GM18909 (cell line): ENCODE measurements around the gene IQGAP3.
"Not testable (repeated sequence)": the region's sequence is repeated elsewhere in the genome, so short reads cannot be mapped to it uniquely, and the experiment has no call there.

ENCODE experiments used
- ATAC-seq: cut with Tn5 transposase; IDR thresholded peaks from one replicate; pipeline ENCODE4 v1.9.1; 2021; ENCODE audit warnings: mild to moderate bottlenecking; ENCODE audit not compliant: unreplicated experiment, poor library complexity

The IQGAP3 gene

DNA sequence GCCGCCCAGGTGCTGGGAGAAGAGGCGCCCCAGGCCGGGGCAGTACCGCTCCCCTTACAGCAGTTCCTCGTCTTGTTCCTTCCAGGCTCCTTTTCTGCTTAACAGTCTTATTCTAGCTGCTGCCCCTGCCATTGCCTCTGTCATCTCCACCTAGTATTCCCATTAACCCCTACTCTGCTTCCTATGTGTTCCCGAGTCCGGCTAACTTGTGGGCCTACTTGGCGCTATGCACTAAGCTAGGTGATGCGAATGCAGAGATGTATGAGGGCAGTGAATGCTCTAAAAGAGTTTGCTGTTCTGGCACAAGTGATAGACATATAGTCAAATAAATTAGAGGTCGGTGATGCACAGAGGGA lies 276 bp upstream of the IQGAP3 start:
- ATAC-seq = no peak

DNA sequence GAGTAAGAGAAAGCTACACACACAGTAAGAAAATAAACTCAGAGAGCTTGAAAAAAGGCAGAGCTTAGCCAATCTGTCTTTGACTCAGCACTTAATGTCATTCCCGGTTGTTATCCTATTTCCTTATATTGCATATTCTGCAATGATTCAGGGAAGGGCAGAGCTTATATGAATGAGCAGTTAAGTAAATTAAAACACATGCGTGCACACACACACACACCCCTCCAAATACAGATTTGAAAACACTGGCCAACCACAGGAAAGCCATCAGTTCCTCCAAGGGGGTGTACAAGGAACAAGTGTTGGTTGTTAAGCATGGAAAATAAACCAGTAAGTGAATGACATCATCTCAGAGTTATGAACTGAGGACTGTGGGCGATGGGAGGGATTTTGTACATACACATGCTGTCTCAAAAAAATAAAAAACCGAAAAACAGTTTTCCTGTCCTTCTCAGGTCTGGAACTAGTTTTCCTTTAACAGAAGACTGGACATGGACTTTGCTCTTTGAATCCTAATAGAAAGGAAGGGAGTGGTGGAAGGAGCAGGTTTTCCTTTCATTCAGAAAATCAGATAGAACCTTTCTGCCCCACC lies 1.0 kb downstream of the IQGAP3 start:
- ATAC-seq = no peak

DNA sequence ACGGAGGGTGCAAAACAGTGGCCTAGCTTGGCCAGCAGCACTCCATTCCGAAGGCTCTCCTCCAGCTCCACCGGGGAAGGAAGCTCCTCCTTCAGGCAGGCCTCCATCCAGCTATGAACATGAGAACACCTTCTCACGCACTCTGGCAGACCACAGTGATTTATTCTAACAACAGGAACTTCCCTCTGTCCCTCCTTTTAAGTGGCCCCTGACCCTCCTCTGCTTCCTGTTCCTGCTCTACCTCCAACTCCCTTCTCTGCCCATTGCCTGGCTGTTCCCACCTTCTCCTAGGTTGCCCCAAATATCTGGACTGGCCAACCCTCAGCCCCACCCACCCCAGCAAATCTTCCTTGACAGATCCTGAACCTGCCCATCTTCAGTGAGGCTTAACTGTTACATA lies 5.9 kb downstream of the IQGAP3 start:
- ATAC-seq = no peak

DNA sequence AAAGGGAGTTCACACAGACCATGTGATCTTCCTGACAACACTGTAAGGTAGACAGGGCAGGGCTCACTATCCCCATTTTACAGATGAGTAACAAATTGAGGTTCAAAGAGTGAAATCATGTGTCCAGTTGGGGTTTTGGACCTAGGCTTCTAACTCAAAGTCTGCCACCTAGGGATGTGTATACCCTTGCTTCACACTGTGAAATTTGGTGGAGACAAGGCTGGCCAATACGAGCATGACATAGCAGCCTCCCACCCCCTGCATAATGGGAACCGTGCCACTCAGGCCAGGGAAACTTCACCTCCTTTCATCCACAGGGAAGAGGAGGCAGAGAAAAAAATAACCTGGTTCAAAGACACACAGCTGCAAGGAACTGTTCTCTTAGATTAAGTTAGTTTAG lies 6.8 kb downstream of the IQGAP3 start:
- no peak for ATAC-seq

DNA sequence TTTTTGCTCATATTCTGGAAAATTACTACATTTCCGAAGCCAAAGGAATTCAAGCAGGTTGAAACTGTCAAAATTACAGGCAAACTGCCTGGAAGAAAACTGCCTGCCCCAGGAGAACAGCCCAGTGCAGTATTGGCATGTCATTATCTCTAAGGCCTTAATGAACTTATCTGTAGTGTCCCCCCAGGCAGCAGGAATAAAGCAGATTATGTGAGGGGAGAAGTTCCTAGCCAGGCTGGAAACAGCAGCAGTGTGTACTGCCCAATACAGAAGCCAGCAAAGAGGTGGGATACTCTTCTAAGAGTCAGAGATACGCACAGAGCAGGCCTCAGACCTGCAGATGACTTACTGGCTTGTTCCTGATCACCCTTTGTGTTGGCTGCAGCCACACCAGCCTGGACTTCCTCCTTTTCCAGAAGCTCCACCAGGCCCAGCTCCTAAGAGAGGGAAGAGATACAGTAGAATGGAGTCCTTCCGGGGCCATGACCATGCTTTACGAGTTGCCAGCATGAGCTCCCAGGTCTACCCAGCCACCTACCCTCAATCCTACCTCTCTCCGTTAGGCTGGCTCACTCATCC lies 11.7 kb downstream of the IQGAP3 start:
- ATAC-seq = no peak

DNA sequence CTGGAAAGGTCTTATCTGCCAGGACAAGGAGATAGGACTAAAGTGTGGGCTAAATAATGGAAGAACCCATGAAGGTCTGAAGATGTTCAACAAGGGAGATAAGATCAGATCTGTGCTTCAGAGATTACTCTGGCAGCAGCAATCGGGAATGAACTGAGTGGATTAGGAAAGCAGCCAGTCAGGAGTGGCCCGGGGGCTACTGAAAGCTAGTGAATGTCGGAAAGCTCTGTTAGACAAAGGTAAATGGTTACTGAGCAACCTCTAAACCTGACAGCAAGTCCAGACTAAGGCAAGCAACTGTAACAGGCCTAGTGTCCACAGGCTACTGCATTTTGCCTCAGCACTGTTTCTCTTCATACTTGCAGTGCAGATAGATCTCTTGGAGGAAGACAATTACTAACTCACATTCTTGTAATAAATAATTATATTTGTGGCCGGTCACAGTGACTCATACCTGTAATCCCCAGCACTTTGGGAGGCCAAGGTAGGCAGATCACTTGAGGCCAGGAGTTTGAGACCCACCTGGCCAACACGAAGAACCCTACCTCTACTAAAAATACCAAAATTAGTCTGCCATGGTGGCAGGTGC lies 12.5 kb downstream of the IQGAP3 start:
- no peak for ATAC-seq

DNA sequence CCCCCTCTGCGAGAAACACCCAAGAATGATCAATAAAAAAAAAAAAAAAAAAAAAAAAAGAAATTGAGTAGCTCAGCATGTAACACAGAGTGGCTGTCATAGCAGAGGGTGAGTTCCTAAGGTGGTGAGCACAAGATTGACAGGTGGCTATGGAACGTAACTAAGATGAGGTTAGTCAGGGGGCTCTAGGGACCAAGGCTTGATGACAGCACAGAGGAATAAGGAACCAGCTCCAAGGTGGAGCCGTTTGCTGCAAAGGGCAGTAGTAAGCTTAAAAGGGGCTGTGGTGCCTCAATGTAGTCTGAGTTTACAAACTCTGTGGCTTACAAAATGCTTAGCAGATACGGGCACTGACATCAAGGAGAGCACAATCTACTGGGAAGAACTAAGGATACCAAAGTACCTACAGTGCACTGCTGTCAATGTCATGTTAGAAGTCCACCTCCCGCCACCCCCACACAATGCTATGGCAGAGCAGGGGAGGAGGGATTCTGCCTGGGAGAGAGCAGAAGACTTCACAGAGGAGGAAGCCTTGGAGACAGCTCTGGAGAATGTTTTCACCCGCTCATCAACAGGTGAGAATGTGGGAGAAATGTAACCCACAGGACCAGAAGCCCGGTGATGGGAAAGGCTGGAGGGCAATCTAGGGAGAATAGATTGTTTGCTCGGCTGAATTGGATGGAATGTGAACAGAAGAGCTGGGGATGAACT lies 13.1 kb downstream of the IQGAP3 start:
- ATAC-seq = no peak

DNA sequence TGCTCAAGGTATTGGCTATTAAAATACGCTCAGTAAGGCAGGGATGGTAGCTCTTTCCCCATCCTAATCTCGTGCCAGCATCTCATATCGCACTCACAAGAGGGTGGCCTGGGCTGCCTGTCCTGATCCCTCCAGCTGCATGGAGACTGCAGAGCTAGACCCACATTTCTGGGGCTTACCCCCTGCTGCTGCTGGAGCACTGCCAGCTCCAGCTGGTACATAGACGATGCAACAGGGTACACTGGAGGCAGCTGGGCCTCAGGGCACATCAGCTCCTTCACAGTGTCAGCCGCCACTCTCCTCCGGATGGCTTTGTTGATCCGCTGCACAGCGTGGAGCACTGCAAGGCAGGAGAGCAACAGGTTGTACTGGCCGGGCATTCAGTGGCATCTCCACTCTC lies 16.0 kb downstream of the IQGAP3 start:
- no peak for ATAC-seq

DNA sequence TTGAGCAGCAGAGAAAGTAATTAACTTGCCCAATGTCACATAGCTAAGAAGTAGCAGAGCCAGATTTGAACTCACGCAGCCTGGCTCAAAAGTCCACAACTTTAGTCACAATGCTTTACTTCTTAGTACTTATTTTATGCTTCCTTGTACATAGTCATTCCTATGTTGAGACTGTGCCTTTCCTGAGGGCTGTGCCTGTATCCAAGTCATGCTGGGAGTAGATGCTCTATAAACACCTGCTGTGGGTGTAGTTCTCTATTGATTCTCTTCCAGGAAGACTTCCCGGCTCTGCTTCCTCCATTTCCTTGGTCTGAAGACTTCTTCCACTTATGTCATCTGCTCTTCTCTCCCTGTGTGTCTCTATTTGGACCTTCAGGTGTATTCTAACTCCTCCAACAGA lies 16.6 kb downstream of the IQGAP3 start:
- no peak for ATAC-seq

DNA sequence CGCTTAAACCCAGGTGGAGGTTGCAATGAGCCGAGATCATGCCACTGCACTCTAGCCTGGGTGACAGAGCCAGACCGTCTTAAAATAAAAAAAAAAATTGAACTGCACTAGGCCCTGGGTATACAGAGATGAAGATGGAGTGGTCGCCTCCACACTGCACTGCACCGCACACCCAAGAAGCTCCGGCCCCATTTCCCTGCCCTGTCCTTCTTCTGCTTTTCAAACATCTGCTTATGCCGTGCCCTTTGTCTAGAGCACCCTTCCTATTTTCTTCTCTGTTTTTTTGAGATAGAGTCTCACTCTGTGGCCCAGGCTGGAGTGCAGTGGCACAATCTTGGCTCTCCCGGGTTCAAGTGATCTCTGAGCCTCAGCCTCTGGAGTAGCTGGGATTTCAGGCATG lies 17.4 kb downstream of the IQGAP3 start:
- no peak for ATAC-seq

DNA sequence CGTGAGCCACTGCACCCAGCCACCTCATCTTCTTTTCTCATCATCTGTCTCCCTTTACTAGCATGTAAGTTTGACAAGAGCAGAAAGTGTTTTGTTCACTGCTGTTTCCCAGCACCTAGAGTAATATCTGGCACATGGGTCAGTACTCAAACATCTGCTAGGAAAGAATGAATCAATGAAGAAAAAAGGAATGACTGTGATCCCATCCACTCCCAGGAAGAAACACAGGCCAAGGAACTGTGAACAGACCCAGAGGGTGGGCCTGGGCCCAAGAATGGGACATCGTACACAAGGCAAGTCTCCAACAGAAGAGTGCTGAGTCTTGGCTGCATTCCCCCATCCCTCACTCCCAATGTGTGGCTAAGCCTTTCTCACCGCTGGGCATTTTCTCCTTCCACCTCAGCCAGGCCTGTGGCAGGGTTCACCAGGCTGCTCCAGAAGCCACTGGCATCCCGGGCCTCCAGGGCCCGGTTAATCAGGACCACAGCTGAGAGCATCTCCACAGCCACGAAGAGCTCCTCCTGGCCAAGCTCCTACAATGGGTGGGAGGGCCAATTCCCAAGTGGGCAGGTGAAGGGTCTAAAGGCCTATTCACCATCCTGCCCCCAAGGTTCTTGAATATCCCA lies 18.4 kb downstream of the IQGAP3 start:
- ATAC-seq = no peak

DNA sequence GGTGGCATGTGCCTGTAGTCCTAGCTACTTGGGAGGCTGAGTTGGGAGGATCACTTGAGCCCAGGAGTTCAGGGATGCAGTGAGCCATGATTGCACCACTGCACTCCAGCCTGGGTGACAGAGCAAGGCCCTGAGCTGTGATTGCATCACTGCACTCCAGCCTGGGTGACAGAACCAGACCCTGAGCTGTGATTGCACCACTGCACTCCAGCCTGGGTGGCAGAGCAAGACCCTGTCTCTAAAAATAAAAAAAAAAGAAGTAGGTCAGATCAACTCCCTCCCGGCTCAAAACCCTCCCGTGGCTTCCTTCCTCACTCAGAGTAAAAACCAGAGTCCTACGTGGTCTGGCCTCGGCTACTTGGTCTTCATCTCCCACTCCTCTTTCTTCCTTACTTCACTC lies 19.4 kb downstream of the IQGAP3 start:
- not testable (repeated sequence) for ATAC-seq

DNA sequence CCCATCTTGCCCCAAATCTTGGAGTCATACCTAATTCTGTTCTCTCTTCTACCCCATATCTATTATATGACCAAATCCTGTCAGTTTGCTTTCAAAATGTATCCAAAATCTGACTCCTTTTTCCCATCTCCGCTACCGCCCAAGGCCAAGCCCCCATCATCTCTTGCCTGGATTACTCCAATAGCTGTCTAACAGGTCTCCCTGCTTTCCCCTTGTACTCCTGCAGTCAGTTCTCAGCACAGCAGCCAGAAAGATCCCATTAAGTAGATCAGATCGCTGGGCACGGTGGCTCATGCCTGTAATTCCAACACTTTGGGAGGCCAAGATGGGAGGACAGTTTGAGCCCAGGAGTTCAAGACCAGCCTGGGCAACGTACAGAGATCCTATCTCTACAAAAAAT lies 19.8 kb downstream of the IQGAP3 start:
- no peak for ATAC-seq

DNA sequence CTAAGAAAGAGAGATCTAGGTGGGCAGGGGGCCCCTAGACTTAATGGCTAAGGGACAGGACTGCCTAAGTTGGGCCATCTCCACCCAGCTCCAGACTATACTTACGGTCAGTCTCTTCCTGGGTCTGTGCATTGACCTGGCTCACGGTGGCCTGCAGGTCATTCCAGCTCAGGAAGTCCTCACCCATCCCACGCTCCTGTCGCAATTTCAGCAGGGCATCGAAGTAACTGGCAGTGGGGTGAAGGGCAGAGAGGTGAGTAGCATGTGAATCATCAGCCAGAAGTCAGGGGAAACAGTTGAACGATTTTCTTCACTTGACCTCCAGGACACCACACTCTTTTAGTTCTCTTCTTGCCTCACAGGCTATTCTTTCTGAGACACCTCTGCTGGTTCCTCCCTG lies 20.5 kb downstream of the IQGAP3 start:
- no peak for ATAC-seq

DNA sequence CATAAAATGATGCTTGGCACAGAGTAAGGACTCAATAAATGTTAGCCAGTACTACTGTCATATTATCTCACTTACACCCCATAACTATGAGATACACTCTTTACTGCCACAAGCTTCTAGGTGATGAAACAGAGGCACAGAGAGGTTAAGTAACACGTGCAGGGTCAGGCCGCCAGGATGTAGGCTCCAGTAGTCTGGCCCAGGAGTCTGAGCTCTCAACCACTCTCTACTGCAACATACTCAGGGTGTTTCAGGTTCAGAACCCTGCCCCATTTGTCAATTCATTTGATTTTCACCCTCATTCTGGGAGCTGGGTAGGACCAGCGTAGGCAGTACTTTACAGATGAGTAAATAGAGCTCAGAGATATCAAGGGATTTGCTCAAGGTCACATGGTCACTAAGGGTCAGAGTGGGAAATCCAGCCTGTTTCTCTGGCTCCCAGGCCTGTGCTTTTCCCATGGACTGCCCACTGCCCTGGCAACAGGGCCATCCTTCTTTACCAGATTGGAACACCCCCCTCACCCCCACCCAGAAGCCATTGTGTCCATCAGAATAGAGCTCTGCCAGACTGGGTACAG lies 21.2 kb downstream of the IQGAP3 start:
- no peak for ATAC-seq

DNA sequence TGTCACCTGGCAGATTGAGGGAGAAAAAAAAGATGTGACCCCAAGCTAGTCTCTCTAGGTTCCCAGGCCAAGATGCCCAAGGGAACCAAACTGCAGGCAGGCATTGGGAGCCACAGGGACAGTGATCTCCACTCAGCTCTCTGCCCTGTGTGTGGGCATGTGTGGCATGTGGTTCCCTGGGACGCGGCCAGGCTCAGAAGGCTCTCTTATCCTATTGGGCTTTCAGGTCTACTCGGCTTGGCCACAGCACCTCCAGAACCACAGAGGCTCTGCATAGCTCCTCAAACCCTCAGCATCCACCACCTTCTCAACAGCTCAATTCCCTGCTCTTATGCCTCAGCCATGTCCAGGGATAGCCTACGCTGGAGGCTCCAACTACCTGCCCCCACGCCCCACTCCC lies 22.0 kb downstream of the IQGAP3 start:
- no peak for ATAC-seq

DNA sequence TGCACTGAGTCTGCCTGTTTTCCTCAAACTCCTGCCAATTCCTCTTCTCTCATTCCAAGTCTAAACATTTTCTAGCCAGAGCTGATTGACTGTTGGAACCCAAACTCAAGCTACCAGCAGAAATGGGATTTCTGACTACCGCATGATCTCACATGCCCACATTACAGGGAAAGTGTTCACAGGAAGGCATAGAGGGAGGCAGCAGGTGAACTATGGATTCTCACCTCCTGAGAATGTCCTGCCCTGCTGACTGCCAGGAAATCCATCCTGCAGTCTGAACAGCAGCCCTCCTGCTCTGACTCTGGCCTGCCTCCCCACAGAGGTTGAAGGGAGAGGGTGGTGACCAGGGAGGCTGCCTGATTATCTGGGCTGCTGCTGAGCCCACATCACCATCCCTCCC lies 22.5 kb downstream of the IQGAP3 start:
- no peak for ATAC-seq

DNA sequence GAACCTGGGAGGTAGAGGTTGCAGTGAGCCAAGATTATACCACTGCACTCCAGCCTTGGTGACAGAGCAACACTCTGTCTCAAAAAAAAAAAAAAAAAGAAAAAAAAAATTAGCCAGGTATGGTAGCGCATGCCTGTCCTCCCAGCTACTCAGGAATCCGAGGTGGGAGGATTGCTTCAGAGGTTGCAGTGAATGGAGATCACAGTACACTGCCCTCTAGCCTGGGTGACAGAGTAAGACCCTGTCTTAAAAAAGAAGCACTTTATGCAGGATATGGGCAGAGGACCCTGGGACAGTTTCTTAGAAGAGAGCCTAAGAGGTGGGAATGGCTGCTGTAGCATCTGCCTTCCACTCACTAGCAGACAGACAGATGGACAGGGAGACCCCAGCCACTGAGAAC lies 23.0 kb downstream of the IQGAP3 start:
- no peak for ATAC-seq

DNA sequence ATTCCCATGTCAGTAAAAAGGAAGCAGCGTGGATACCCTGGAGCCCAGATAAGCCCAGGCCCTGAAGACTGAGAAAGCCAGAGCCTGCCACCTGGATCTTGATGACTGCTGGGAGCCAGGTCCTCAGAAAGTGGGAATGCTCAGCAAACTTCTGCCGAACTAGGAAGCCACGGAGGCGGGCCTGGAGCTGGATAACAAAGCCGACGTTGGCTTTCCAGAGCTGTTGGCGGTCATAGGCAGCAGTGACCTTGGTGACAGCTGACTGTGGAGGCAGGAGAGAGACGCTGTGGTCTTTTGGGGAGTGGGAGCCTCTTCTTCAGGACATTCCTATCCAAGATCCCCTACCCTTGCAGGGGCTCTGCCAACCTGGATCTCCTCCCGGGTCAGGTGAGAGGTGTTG lies 24.4 kb downstream of the IQGAP3 start:
- no peak for ATAC-seq

DNA sequence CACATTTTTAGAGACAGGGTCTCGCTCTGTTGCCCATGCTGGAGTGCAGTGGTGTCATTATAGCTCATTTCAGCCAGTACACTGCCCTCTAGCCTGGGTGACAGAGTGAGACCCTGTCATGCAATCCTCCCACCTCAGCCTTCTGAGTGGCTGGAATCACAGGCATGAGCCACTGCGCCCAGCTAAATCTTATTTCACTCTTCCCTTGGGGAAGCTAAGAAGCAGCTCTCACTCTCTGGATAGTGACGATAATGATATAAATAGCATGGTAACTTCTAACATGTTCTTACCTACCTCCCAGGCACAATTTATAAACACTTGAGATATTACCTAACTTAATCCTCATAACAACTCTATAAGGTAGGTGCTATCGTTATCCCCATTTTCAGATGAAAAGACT lies 24.9 kb downstream of the IQGAP3 start:
- ATAC-seq = no peak

DNA sequence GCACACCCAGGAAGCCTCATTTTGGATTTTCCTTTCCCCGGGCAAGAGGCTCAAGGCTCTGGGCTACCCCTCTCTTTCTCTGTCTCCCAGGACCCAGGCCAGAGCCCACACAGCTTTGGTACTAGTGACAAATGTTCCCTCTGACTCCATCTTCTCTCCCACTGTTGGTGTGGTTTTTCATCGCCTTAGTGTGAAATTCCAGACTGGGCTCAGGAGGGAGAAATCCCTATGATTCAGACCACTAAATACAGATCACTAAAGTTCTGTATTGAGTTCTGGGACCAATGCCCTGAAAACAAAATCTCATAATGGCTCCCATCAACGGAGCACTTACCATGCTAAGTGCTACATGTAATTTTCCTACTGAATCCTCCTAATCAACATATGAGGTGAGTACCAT lies 26.1 kb downstream of the IQGAP3 start:
- no peak for ATAC-seq
